Lower leg skin (tissue), 4 donors: ENCODE data around the gene PPARGC1A. TPM values are rescaled to one million over a fixed set of nuclear protein-coding genes. Genes with fewer than 3 reads are reported as not detected.

Source experiments
- DNase-seq, 2 donors: peaks; one replicate each; pipeline ENCODE4 v3.0.0-alpha.2; 2019; ENCODE audit warnings: low spot score in 2 of 2
- H3K4me3 ChIP-seq: fragments of 200-600 bp; sonication (generic); 2 replicates; pipeline ENCODE4 v1.5.1; 2017; ENCODE audit warnings: mild to moderate bottlenecking, low read depth; ENCODE audit not compliant: poor library complexity, severe bottlenecking
- POLR2A ChIP-seq, 2 donors: fragments of 450-650 bp; IDR thresholded peaks; one replicate each; pipeline ENCODE4 v1.6.1; 2016 to 2017; ENCODE audit warnings: antibody characterized with exemption in 2 of 2, mild to moderate bottlenecking in 1 of 2, moderate library complexity in 1 of 2
- WGBS, 2 donors: methylation state at CpG; one replicate each; pipeline ENCODE4 v1.1.5; 2018; 5-methylcytosine and 5-hydroxymethylcytosine counted together
- intact Hi-C: fragments of 100-400 bp; cut with DNase I; formaldehyde crosslinking; loops from one replicate; pipeline ENCODE4 v1.15.0; 2023; ENCODE audit warnings: low total_unique reads
- total RNA-seq, 4 donors: library from RNA; depleted of rRNA; stranded (reverse); fragments of >200 nt; gene quantifications; one replicate each; pipeline ENCODE4 v1.1.0, GENCODE V29; 2016
- TF ChIP-seq, protein P1 (sequence below), 3 donors: fragments of 450-650 bp; IDR thresholded peaks; one replicate each; pipeline ENCODE4 v1.5.1; 2016; ENCODE audit warnings: antibody characterized with exemption in 3 of 3, mild to moderate bottlenecking in 3 of 3, moderate library complexity in 2 of 3

Gene PPARGC1A
- total RNA-seq, 4 donors from 2014 or later = 3.4 to 40.0 (median 14.1) TPM

GRCh38 chr4:23884261-23884660, 5.6 kb downstream of the PPARGC1A start:
- DNase-seq = no peak
- H3K4me3 ChIP-seq = no peak overlapping the region
- intact Hi-C loops = no loop called here
- TF ChIP-seq, protein P1, sequence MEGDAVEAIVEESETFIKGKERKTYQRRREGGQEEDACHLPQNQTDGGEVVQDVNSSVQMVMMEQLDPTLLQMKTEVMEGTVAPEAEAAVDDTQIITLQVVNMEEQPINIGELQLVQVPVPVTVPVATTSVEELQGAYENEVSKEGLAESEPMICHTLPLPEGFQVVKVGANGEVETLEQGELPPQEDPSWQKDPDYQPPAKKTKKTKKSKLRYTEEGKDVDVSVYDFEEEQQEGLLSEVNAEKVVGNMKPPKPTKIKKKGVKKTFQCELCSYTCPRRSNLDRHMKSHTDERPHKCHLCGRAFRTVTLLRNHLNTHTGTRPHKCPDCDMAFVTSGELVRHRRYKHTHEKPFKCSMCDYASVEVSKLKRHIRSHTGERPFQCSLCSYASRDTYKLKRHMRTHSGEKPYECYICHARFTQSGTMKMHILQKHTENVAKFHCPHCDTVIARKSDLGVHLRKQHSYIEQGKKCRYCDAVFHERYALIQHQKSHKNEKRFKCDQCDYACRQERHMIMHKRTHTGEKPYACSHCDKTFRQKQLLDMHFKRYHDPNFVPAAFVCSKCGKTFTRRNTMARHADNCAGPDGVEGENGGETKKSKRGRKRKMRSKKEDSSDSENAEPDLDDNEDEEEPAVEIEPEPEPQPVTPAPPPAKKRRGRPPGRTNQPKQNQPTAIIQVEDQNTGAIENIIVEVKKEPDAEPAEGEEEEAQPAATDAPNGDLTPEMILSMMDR (IDR thresholded peaks at IDR 0.05) = no peak
- no peak for TF ChIP-seq POLR2A (IDR thresholded peaks at IDR 0.05)

GRCh38 chr4:23882976-23883531, 6.8 kb downstream of the PPARGC1A start:
- DNase-seq = no peak
- intact Hi-C loops = no loop called here
- no peak overlapping the region for H3K4me3 ChIP-seq
- WGBS, 2 donors = 68 to 82% methylated on average over 5 of the region's 5 CpGs
- TF ChIP-seq, protein P1 (IDR thresholded peaks at IDR 0.05) = no peak
- TF ChIP-seq POLR2A (IDR thresholded peaks at IDR 0.05) = no peak

DNA sequence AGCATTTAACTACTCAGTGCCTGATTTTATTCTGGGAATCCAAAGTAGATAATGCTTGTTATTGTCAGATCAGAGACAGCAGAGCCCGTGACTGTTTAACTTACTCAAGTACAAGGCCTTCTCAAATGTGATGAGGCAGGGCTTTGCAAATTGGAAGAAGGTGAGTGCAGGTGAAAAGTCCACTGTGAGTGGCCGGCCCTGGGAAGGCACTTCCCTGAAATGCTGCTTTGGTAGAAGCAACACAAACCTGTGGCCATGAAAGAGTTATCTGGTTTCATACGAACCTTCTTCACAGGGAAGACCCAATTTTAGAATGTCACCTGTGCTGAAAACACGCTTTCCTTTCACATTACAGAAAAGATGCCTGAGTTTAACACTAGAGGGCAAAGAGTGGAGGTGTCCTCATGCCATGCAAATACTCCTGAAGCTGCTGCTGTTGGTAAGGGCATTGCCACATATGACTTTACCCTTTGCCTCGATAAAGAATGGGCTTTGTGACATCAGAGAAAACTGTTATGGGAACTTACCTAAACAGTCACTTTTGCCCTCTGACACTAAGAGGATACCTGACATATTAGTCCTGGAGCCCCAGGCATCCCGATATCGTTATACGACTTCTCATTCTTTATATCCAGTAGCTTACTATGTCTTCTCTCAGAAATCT, 8.0 kb downstream of the PPARGC1A start:
- DNase-seq = no peak
- intact Hi-C loops = no loop called here
- TF ChIP-seq POLR2A (IDR thresholded peaks at IDR 0.05) = no peak
- TF ChIP-seq, protein P1 (IDR thresholded peaks at IDR 0.05) = no peak
- WGBS, 2 donors = 84 to 85% methylated on average over 8 of the region's 8 CpGs
- no peak overlapping the region for H3K4me3 ChIP-seq

DNA sequence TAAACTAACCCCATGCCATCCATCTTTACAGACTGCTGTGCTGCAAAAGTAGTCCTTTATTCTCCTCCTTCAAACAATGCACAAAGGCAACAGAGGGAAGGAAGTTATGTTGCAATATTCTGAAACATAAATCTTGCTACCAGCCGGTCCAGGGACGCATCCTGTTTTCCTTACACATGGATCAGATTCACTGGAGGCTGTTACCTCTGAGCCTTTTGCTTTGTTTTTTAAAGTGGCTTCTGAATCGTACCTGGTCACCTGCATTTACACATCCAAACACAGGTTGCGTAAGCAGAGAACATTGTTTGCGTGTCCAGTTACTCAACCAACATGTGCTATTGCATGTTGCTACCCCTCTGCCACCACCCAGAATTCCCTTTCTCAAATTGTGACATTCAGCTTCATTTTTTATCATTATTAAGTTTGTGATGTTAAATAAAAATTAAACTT, 8.8 kb downstream of the PPARGC1A start:
- DNase-seq = no peak
- no peak overlapping the region for H3K4me3 ChIP-seq
- TF ChIP-seq, protein P1 (IDR thresholded peaks at IDR 0.05) = no peak
- TF ChIP-seq POLR2A (IDR thresholded peaks at IDR 0.05) = no peak
- intact Hi-C loops = no loop called here
- WGBS, 2 donors = 54 to 67% methylated on average over 5 of the region's 5 CpGs

DNA sequence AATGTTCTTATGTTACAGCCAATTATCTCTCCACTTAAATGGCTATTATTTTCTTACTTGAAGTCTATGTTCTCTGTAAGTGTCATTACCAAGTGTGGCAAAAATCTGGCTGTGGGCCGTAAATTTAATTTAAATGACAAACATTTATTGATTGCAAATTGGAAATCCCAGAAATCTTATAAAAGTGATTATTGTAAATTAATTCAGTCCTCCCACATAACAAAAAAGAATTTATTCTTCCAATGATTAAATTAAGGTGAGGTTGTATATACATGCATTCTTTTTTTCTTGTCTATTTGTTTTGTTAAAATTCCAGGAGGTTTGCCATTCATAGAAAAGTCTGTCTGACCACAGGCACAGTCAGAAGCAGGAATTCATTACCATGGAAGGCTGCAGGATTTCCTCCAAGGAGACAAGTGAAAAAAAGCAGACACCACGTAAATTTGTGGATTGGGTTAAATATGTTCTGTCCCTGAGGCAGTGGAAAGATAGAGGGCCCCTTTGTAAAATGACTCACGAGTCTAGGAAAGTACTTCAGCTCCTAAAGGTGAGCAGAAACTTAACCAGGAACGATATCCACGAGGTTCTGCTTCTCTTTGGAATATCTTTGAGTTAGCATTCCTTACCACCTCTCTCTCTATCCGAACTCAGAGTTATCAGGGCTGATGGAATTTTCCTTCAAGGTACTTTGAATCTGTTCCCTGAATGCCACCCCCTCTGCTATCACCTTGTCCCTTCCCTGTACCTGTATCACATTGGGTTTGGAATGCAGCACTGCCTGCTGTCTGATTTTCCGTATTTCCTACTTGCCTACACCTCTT, 10.7 kb downstream of the PPARGC1A start:
- no peak overlapping the region for H3K4me3 ChIP-seq
- no peak for DNase-seq
- 58 to 67% methylated on average over 7 of the region's 7 CpGs for WGBS, 2 donors
- no peak for TF ChIP-seq POLR2A (IDR thresholded peaks at IDR 0.05)
- TF ChIP-seq, protein P1 (IDR thresholded peaks at IDR 0.05) = no peak
- intact Hi-C loops = no loop called here
